Activated CD8-positive, alpha-beta memory T cell treated with anti-CD3 and anti-CD28 coated beads, Interleukin-2, amount 10 ng/mL, durations not matched to agents 7 days and 5 days (primary cell): ENCODE measurements around the gene SAG. TPM values are rescaled to one million over a fixed set of nuclear protein-coding genes. Genes with fewer than 3 reads are reported as not detected.
"Not testable (repeated sequence)": the region's sequence is repeated elsewhere in the genome, so short reads cannot be mapped to it uniquely, and the experiment has no call there.

Experiments
- ATAC-seq: fragments of 150-1000 bp; cut with Tn5 transposase; one replicate; pipeline ENCODE4 v1.10.0; 2021; ENCODE audit warnings: moderate library complexity
- CTCF ChIA-PET: fragments of 350-600 bp; sonication (Branson Sonifier 250); formaldehyde crosslinking; loops from one replicate; lab custom pipeline; 2021; ENCODE audit warnings: antibody characterized with exemption; lab: Charles Lee
- DNase-seq: peaks from one replicate; pipeline ENCODE4 v3.0.0-alpha.2; 2020
- H3K27ac Mint-ChIP-seq: one replicate; pipeline ENCODE4 v1.8.0; 2021; ENCODE audit warnings: mild to moderate bottlenecking, mixed read lengths
- H3K27me3 Mint-ChIP-seq: one replicate; pipeline ENCODE4 v1.8.0; 2021; ENCODE audit warnings: mixed read lengths
- H3K36me3 Mint-ChIP-seq: one replicate; pipeline ENCODE4 v1.8.0; 2021; ENCODE audit warnings: mild to moderate bottlenecking, mixed read lengths
- H3K4me1 Mint-ChIP-seq: one replicate; pipeline ENCODE4 v1.8.0; 2021; ENCODE audit warnings: mixed read lengths
- H3K4me3 Mint-ChIP-seq: one replicate; pipeline ENCODE4 v1.8.0; 2021; ENCODE audit warnings: mild to moderate bottlenecking, moderate library complexity, mixed read lengths
- H3K9me3 Mint-ChIP-seq: one replicate; pipeline ENCODE4 v1.8.0; 2022; ENCODE audit warnings: low read depth, mixed read lengths
- total RNA-seq, 2 experiments: library from RNA; stranded (reverse); gene quantifications; one replicate each; pipeline ENCODE4 v1.2.3, GENCODE V29; 2021

The SAG gene
- total RNA-seq, 2 experiments from 2014 or later, result 0.09 to 0.23 TPM

- Mint-ChIP-seq H3K27ac (no peak overlapping the region), H3K27me3 (no peaks in the 10 kb centered on the region), H3K36me3 (peaks cover 20% of the 10 kb centered on the region), H3K4me1 (peaks cover 6% of the 10 kb centered on the region), H3K4me3 (no peak overlapping the region), H3K9me3 (peaks cover 3% of the 10 kb centered on the region)
- DNase-seq, result no peak
- CTCF ChIA-PET, result interaction anchor here (1.0 to 1.7 kb wide), 4 partner anchors 11 to 49 kb away, joined by 3 to 5 read pairs (median 4); partner anchors contain the start of gene DGKD
- no peak for ATAC-seq
These were observed 58.4 kb downstream of the SAG start for GRCh38 chr2:233365861-233366520.

- H3K4me3 Mint-ChIP-seq, result no peak overlapping the region
- no peaks in the 10 kb centered on the region for H3K27me3 Mint-ChIP-seq
- CTCF ChIA-PET, result no interaction called here
- no peak overlapping the region for H3K27ac Mint-ChIP-seq
- ATAC-seq, result no peak
- peaks cover 12% of the 10 kb centered on the region for H3K4me1 Mint-ChIP-seq
- H3K36me3 Mint-ChIP-seq, result peaks cover 20% of the 10 kb centered on the region
- peaks cover 3% of the 10 kb centered on the region for H3K9me3 Mint-ChIP-seq
- DNase-seq, result no peak
These were observed 60.0 kb downstream of the SAG start for GRCh38 chr2:233367586-233367985.

- H3K36me3 Mint-ChIP-seq, result peaks cover 17% of the 10 kb centered on the region
- DNase-seq (no peak), ATAC-seq (no peak)
- peaks cover 10% of the 10 kb centered on the region for H3K4me1 Mint-ChIP-seq
- no peak overlapping the region for H3K27ac Mint-ChIP-seq
- H3K4me3 Mint-ChIP-seq, result no peak overlapping the region
- H3K9me3 Mint-ChIP-seq, result peaks cover under 1% of the 10 kb centered on the region
- CTCF ChIA-PET, result no interaction called here
- no peaks in the 10 kb centered on the region for H3K27me3 Mint-ChIP-seq
These were observed 61.1 kb downstream of the SAG start for GRCh38 chr2:233368756-233369155.

- peaks cover 13% of the 10 kb centered on the region for H3K36me3 Mint-ChIP-seq
- CTCF ChIA-PET, result no interaction called here
- no peaks in the 10 kb centered on the region for H3K9me3 Mint-ChIP-seq
- no peaks in the 10 kb centered on the region for H3K27me3 Mint-ChIP-seq
- H3K4me1 Mint-ChIP-seq, result peaks cover 10% of the 10 kb centered on the region
- no peak overlapping the region for H3K27ac Mint-ChIP-seq
- DNase-seq (no peak), ATAC-seq (no peak)
- H3K4me3 Mint-ChIP-seq, result no peak overlapping the region
These were observed 61.8 kb downstream of the SAG start for GRCh38 chr2:233369462-233369861.

GRCh38 chr2:233369897-233370685 lies 62.5 kb downstream of the SAG start:
- Mint-ChIP-seq H3K27ac (no peak overlapping the region), H3K4me1 (peaks cover 10% of the 10 kb centered on the region)
- ATAC-seq, result no peak

GRCh38 chr2:233371641-233372040 lies 64.0 kb downstream of the SAG start:
- peaks cover 11% of the 10 kb centered on the region for H3K36me3 Mint-ChIP-seq
- no peaks in the 10 kb centered on the region for H3K27me3 Mint-ChIP-seq
- ATAC-seq, result no peak
- H3K9me3 Mint-ChIP-seq, result no peaks in the 10 kb centered on the region
- CTCF ChIA-PET, result interaction anchor here (1.2 to 1.6 kb wide), 2 partner anchors 14 to 72 kb away, joined by 3 read pairs; no protein-coding TSS in a partner anchor
- H3K4me3 Mint-ChIP-seq, result no peak overlapping the region
- no peak for DNase-seq
- no peak overlapping the region for H3K27ac Mint-ChIP-seq
- H3K4me1 Mint-ChIP-seq, result peaks cover 10% of the 10 kb centered on the region

More at GRCh38 chr2:233369897-233370685, 62.5 kb downstream of the SAG start:
- H3K27me3 Mint-ChIP-seq, result no peaks in the 10 kb centered on the region
- H3K36me3 Mint-ChIP-seq, result peaks cover 9% of the 10 kb centered on the region
- no peaks in the 10 kb centered on the region for H3K9me3 Mint-ChIP-seq
- no peak for DNase-seq
- no peak overlapping the region for H3K4me3 Mint-ChIP-seq
- CTCF ChIA-PET, result no interaction called here

GRCh38 chr2:233372855-233373254 lies 65.2 kb downstream of the SAG start:
- Mint-ChIP-seq H3K4me3 (no peak overlapping the region), H3K27me3 (no peaks in the 10 kb centered on the region), H3K4me1 (peaks cover 10% of the 10 kb centered on the region), H3K9me3 (peaks cover 2% of the 10 kb centered on the region), H3K36me3 (peaks cover 21% of the 10 kb centered on the region), H3K27ac (no peak overlapping the region)
- no peak for DNase-seq
- CTCF ChIA-PET, result interaction anchor here (1.2 kb wide), 1 partner anchor 71 kb away, joined by 4 read pairs; no protein-coding TSS in a partner anchor
- no peak for ATAC-seq

GRCh38 chr2:233373316-233373715 lies 65.7 kb downstream of the SAG start:
- peaks cover 2% of the 10 kb centered on the region for H3K9me3 Mint-ChIP-seq
- H3K27ac Mint-ChIP-seq, result no peak overlapping the region
- DNase-seq (no peak), ATAC-seq (no peak)
- H3K27me3 Mint-ChIP-seq, result no peaks in the 10 kb centered on the region
- H3K4me3 Mint-ChIP-seq, result no peak overlapping the region
- CTCF ChIA-PET, result interaction anchor here (1.2 kb wide), 1 partner anchor 70 kb away, joined by 4 read pairs; no protein-coding TSS in a partner anchor
- peaks cover 21% of the 10 kb centered on the region for H3K36me3 Mint-ChIP-seq
- peaks cover 10% of the 10 kb centered on the region for H3K4me1 Mint-ChIP-seq

- not testable (repeated sequence) for H3K27ac Mint-ChIP-seq, H3K4me1 Mint-ChIP-seq, H3K4me3 Mint-ChIP-seq, H3K27me3 Mint-ChIP-seq, ATAC-seq, DNase-seq, H3K9me3 Mint-ChIP-seq
- CTCF ChIA-PET, result interaction anchor here (1.9 kb wide), 1 partner anchor 10 kb away, joined by 5 read pairs; no protein-coding TSS in a partner anchor
- H3K36me3 Mint-ChIP-seq, result peaks cover 21% of the 10 kb centered on the region
These were observed 67.2 kb downstream of the SAG start for GRCh38 chr2:233374776-233375175.

- H3K9me3 Mint-ChIP-seq, result peaks cover 2% of the 10 kb centered on the region
- no peak overlapping the region for H3K4me3 Mint-ChIP-seq
- peaks cover 15% of the 10 kb centered on the region for H3K4me1 Mint-ChIP-seq
- peaks cover 21% of the 10 kb centered on the region for H3K36me3 Mint-ChIP-seq
- no peak overlapping the region for H3K27ac Mint-ChIP-seq
- CTCF ChIA-PET, result interaction anchor here (0.9 to 1.9 kb wide), 2 partner anchors 9 to 27 kb away, joined by 3 to 5 read pairs; no protein-coding TSS in a partner anchor
- DNase-seq, result no peak
- no peak for ATAC-seq
- no peaks in the 10 kb centered on the region for H3K27me3 Mint-ChIP-seq
These were observed 68.1 kb downstream of the SAG start for GRCh38 chr2:233375490-233376314.

GRCh38 chr2:233379034-233379433 lies 71.4 kb downstream of the SAG start:
- Mint-ChIP-seq H3K36me3 (peaks cover 12% of the 10 kb centered on the region), H3K4me1 (peaks cover 34% of the 10 kb centered on the region), H3K9me3 (peaks cover 2% of the 10 kb centered on the region), H3K4me3 (no peak overlapping the region), H3K27me3 (no peaks in the 10 kb centered on the region), H3K27ac (no peak overlapping the region)
- CTCF ChIA-PET, result no interaction called here
- ATAC-seq, result no peak
- no peak for DNase-seq

- Mint-ChIP-seq H3K4me3 (no peak overlapping the region), H3K27me3 (no peaks in the 10 kb centered on the region), H3K9me3 (peaks cover 2% of the 10 kb centered on the region), H3K36me3 (peaks cover 13% of the 10 kb centered on the region), H3K27ac (no peak overlapping the region), H3K4me1 (peaks cover 38% of the 10 kb centered on the region)
- ATAC-seq (no peak), DNase-seq (no peak)
- CTCF ChIA-PET, result no interaction called here
These were observed 71.8 kb downstream of the SAG start for GRCh38 chr2:233379441-233379840.
